Left colon (tissue), 2 donors: Measurements from ENCODE around the gene GABPB1. TPM values are rescaled to one million over a fixed set of nuclear protein-coding genes. Genes with fewer than 3 reads are reported as not detected.

ENCODE experiments used
- ATAC-seq: fragments of 200-7000 bp; cut with Tn5 transposase; one replicate; pipeline ENCODE4 v1.9.1; 2020; ENCODE audit warnings: mild to moderate bottlenecking, moderate library complexity
- DNase-seq, 2 donors: peaks; one replicate each; pipeline ENCODE4 v3.0.0-alpha.2; 2020
- intact Hi-C, 2 donors: fragments of 100-400 bp; cut with DNase I in 1 of 2; cut with micrococcal nuclease in 1 of 2; formaldehyde crosslinking; loops; one replicate each; pipeline versions ENCODE4 v1.11.2 to v1.14.0; 2022; cut with DNase I, micrococcal nuclease
- total RNA-seq, 2 donors: library from RNA; stranded (reverse); fragmentation: NEBNext Ultra II Directional; extraction: Animal tissue kit (Norgen Biotek cat#: 25700); gene quantifications; one replicate each; pipeline ENCODE4 v1.2.1, GENCODE V29; 2021
- donor health status: DM: no; HTN: no; CAD: no.
- donor health status: DM: yes; HTN: yes; CAD: no.

GABPB1 gene
- total RNA-seq, 2 donors from 2014 or later: 11.0 to 11.9 TPM

GRCh38 chr15:50295966-50296365 is 59.0 kb downstream of the GABPB1 start:
- no peak for DNase-seq
- no peak for ATAC-seq
- intact Hi-C loops: loop anchor here in 1 of 2 donors (10.0 kb wide), 1 partner anchor 61 kb away; no protein-coding TSS in a partner anchor

DNA sequence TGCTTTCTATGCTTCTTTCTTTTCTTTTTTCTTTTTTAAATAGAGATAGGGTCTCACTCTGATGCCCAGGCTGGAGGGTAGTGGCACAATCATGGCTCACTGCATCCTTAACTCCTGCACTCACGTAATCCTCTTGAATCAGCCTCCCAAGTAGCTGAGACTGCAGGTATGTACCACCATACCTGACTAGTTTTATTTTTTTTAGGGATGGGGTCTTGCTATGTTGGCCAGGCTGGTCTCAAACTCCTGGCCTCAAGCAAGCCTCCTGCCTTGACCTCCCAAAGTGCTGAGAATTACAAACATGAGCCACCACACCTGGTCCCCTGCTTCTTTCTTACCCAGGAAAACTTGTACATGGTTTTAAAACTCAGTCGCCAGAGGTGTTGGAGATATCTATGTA is 65.2 kb downstream of the GABPB1 start:
- DNase-seq (no peak), ATAC-seq (no peak)
- intact Hi-C loops: loop anchor here in 1 of 2 donors (10.0 kb wide), 1 partner anchor 55 kb away; no protein-coding TSS in a partner anchor

DNA sequence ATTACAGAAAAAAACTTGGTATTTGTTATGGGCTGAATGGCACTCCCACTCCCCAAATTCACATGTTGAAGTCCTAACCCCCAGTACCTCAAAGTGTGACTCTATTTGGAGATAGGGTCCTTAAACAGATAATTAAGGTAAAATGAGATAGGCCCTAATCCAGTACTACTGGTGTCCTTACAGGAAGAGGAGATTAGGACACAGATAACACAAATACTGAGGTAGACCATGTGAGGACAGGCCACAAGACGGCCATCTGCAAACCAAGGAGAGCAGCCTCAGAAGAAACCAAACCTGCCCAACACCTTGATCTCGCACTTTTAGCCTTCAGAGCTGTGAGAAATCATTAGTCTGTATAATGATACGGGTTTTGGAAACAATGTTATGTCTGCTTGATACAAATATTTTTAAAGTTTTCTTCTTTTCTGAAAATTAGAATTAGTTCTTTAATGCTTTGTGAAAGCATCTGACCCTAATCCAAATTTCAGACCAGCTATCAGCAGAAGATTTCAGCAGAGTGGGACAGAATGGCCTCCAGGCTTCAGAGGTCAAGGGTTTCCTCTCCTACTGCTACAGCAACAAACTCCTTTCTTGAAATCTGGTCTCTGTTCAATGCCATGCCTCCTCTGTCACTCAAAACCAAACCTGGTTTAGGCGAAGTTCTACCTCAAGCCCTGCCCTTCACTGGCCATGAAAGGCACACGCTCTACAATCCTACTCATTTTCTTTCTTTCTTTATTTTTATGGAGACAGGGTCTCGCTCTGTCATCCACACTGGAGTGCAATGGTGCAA is 67.5 kb downstream of the GABPB1 start:
- intact Hi-C loops: no loop called here
- DNase-seq: no peak
- no peak for ATAC-seq

DNA sequence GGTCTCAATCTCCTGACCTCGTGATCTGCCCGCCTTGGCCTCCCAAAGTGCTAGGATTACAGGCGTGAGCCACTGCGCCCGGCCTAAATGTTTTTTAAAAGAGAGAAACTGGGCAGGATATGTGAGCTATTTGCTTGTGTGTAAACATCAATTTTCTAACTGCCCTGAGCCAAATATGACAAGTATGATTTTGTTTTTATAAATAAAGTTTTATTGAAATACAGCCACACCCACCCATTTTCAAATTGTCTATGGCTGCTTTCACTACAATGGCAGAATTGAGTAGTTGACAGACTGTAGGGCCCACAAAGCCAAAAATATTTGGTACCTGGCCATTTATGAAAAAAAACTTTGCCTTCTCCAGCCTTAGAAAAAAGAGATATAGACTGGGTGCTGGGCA is 73.6 kb downstream of the GABPB1 start:
- DNase-seq (no peak), ATAC-seq (no peak)
- intact Hi-C loops: no loop called here

DNA sequence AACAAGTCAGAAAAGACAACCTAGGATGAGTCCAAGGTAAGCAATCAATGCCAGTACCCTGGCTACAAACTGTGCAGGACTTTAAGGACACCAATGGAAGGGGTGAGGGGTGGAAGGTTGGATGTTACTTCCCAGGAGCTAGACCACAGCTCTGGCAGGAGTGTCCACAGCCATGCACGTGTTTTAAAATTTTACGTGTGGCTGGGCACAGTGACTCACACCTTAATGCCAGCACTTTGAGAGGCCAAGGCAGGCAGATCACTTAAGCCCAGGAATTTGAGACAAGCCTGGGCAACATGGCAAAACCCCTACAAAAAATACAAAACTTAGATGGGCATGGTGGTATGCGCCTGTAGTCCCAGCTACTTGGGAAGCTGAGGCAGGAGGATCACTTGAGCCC is 74.7 kb downstream of the GABPB1 start:
- intact Hi-C loops: no loop called here
- no peak for DNase-seq
- no peak for ATAC-seq

DNA sequence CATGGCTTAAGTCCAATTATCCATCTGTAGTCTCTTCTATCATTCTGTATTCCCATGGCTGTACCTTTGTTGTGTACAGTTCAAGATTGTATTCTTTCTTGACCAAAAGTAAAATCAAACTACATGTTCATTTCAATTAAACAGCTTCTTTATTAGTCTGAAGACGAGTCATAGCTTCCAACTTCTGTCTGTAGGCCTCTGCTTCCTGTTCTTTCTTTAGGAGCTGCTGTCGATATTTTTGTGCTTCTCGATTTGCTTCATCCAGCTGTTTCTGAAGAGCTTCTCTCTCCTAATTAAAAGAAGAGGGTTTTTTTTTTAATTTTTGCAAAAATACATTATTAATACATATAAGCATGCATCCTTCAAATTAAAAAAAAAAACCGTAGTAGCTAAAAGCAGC is 76.5 kb downstream of the GABPB1 start:
- ATAC-seq: no peak
- intact Hi-C loops: no loop called here

GRCh38 chr15:50277370-50277769 is 77.6 kb downstream of the GABPB1 start:
- intact Hi-C loops: no loop called here
- DNase-seq (no peak), ATAC-seq (no peak)

More for the DNA sequence above, 76.5 kb downstream of the GABPB1 start:
- no peak for DNase-seq

GRCh38 chr15:50275908-50276307 is 79.1 kb downstream of the GABPB1 start:
- ATAC-seq: no peak
- DNase-seq: no peak
- intact Hi-C loops: no loop called here

DNA sequence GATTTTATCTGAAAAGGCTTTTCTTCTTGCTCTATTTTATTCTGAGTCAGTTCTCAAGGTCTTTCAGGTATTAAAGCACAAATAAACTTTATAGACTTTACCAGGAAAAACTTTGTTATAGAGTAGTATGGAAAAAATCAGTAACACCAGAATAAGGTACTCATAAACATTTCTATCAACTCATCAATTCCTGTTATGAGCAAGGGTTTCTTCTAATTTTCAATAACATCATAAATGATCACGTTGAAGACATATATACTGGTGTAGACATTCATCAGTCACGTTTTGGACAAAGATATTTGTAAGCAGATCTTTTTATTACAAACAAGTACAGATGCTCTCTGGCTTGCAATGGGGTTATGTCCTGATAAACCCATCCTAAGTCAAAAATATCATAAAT is 79.9 kb downstream of the GABPB1 start:
- intact Hi-C loops: no loop called here
- DNase-seq (no peak), ATAC-seq (no peak)

DNA sequence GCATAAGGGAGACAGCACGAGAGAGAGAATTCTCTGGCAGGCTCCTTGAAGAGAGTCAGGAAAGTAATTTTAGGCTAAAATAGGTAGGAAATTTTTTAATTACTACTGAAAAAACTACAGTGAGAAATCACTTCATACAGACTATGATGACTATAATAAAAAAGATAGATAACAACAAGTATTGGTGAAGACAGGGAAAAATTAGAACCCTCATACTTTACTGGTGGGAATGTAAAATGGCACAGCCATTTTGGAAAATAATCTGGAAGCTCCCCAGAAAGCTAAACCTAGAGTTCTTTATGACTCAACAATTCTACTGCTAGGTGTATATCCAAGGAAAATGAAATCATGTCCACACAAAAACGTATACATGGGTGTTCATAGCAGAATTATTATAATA is 87.4 kb downstream of the GABPB1 start:
- no peak for DNase-seq
- intact Hi-C loops: no loop called here
- ATAC-seq: no peak

DNA sequence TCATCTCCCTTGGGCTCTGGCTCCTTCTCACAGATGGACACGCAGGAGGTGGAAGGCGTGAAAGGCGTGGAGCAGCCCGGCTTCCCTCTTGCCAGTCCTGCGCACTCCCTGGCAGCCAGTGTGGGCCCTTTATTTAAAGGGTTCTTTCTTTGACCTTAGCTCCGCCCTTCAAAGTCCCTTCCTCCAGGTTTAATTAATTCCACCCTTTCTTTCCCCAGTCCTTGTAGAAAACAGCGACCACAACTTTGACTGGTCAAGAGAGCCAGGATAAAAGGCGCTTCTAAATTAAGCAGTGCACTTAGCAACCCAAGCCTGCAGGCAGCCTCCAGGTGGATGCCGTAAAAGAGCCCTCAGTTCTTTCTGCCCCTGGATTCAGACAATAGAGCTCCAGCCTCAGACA is 89.4 kb downstream of the GABPB1 start, which contains the start of gene HDC:
Gene HDC (minus strand): TSS at position 107 of the 400 bp plus-strand sequence. CDS start 103 bp downstream, at position 4.
- no peak for ATAC-seq
- intact Hi-C loops: no loop called here
- DNase-seq: no peak

DNA sequence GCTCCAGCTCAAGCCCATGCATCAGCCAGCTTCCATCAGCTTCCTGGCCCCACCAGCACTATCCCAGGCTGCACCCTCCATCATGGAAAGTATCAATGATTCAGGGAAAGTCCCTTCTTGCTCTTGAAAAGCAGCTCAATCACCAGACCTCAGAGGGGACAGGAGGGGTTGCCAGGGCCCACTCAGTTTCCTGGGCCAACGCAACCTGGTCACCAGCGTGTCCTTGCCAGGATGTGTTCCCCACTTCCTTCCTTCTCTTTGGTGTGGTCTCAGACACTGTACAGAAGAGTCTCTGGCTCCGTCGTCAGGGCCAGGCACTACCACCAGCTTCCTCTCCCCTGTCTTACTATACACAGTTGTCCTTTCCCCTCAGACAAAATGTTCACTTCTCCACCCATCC is 92.5 kb downstream of the GABPB1 start:
- intact Hi-C loops: no loop called here
- no peak for DNase-seq
- no peak for ATAC-seq

DNA sequence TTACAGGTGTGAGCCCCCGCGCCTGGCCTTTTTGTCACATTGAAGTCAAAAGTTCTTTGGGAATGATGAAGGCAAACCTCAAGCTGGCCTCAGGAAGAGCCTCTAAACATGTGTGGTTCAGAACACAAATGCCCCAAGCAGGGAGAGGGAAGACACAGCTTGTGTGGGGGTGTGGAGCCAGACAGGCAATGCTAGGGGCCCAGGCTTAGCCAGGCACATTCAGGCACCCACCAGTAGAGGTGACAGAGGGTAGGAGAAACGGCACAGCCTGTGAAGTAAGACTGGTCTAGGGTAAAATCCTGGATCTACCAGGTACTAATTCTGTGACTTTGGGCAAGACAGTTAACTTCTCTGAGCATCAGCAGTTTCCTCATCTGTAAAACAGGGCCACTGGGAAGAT is 93.0 kb downstream of the GABPB1 start:
- ATAC-seq: no peak
- no peak for DNase-seq

GRCh38 chr15:50260969-50261496 is 94.0 kb downstream of the GABPB1 start:
- intact Hi-C loops: no loop called here

More for the DNA sequence above, 93.0 kb downstream of the GABPB1 start:
- intact Hi-C loops: no loop called here

DNA sequence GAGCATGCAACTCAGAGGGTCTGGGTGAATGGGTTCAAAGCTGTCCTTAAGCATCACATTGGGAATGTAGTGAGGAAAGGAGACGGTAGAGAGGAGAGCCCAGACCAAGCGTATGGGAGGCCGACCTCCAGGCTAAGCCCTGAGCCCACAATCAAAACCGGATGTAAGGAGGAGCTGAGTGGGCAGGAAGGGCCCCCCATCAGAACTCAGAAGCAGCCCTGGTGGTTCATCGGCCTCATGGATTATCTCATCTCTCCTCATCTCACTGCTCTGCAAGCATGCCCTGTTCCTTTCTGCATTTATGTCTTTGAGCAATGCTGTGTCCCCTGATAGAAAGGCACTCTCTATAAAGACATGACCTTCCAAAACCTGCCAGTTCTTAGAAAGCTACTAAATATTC is 95.7 kb downstream of the GABPB1 start:
- intact Hi-C loops: no loop called here

More at GRCh38 chr15:50260969-50261496, 94.0 kb downstream of the GABPB1 start:
- DNase-seq (no peak), ATAC-seq (no peak)

GRCh38 chr15:50257924-50258323 is 97.1 kb downstream of the GABPB1 start:
- no peak for ATAC-seq
- intact Hi-C loops: no loop called here
- DNase-seq: no peak

More for the DNA sequence above, 95.7 kb downstream of the GABPB1 start:
- no peak for DNase-seq
- ATAC-seq: no peak

DNA sequence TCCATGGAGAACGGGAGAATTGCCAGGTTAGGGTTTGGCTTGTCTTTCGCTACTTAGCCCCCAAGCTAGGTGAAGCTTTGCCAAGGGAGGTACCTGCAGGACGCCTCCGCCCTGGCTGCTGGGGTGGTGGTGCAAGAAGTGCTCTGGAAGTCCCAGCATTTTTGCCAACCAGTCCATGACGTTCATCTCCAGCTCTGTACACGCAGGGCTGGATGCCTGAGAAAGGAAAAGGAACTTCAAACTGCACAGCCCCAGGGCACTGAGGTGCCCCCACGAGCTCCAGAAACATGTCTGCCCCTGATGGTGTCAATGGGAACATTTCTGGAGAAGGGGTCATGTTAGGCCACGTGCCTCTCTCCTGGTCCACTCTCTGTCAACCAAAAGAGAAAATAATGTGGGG is 97.7 kb downstream of the GABPB1 start:
- intact Hi-C loops: no loop called here
- no peak for ATAC-seq

GRCh38 chr15:50256188-50257041 is 98.6 kb downstream of the GABPB1 start:
- DNase-seq (no peak), ATAC-seq (no peak)
- intact Hi-C loops: no loop called here

More for the DNA sequence above, 97.7 kb downstream of the GABPB1 start:
- no peak for DNase-seq

DNA sequence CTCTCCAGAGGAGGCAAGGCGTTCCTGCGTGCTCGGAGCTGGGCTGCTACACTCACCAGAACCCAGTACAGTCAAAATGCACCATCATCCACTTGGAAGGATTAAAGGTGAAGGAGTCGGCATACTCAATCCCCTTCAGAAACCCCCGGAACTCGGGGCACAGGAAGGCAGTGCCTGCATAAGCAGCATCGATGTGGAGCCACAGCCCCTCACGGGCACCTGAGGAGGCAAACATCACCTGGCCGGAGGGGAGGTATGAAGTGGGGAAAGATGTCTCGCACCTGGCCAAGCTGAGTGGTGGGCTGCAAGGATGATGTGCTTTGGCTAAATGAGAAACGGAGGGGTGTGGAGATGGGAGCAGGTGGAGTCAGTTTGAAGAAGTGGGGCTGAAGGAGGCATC is 102.4 kb downstream of the GABPB1 start:
- intact Hi-C loops: no loop called here
- DNase-seq (no peak), ATAC-seq (no peak)
